ENCODE data around the gene ARHGEF10L. TPM values are rescaled to one million over a fixed set of nuclear protein-coding genes. Genes with fewer than 3 reads are reported as not detected.

The ARHGEF10L gene
- total RNA-seq, 1 donor from 2014 or later = 75.6 TPM

DNA sequence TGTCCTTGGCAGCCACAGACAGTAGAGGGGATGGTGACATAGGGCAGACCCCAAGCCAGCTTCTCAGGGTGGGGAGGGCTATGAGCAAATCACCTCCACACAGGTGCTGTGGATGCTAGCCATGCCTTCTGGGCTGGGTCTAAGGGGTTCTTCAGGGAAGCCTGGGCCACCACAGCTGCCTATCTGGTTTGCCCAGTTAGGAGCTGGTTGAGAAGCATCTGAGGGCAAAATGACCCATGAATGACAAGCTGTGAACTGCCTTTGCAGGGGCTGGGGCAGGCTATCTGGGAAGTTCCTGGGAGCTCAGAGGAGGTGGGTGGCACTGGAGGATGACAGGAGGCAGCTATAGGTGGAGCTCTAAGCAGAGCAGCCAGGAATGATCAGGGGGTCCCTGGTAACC lies 10.1 kb upstream of the ARHGEF10L start:
- Histone ChIP-seq H3K27ac (no peak overlapping the region), H3K4me1 (peaks cover 58% of the 10 kb centered on the region), H3K27me3 (no peaks in the 10 kb centered on the region), H3K36me3 (no peaks in the 10 kb centered on the region), H3K9me3 (no peaks in the 10 kb centered on the region), H3K4me3 (no peak overlapping the region)
- intact Hi-C loops (cut with DNase I) = loop anchor here (2.0 kb wide), 1 partner anchor 39 kb away; no protein-coding TSS in a partner anchor
- DNase-seq (ENCODE audit: extremely low spot score in 2 of 2) = no peak
- no peak for TF ChIP-seq POLR2AphosphoS5 (IDR thresholded peaks at IDR 0.05; ENCODE audit: insufficient read depth in 1 of 2, low read depth in 1 of 2)
- TF ChIP-seq POLR2A (IDR thresholded peaks at IDR 0.05) = no peak
- no peak for TF ChIP-seq CTCF (IDR thresholded peaks at IDR 0.05)

- peak overlapping the region; percentile 89 for H3K27ac ChIP-seq
- H3K4me3 ChIP-seq = no peak overlapping the region
- intact Hi-C loops (cut with DNase I) = no loop called here
- DNase-seq (ENCODE audit: extremely low spot score in 2 of 2) = no peak
- TF ChIP-seq POLR2A (IDR thresholded peaks at IDR 0.05) (no peak), POLR2AphosphoS5 (IDR thresholded peaks at IDR 0.05; ENCODE audit: insufficient read depth in 1 of 2, low read depth in 1 of 2) (no peak), CTCF (IDR thresholded peaks at IDR 0.05) (no peak)
- no peaks in the 10 kb centered on the region for H3K27me3 ChIP-seq
- no peaks in the 10 kb centered on the region for H3K9me3 ChIP-seq
- H3K4me1 ChIP-seq = peaks cover 51% of the 10 kb centered on the region
- no peaks in the 10 kb centered on the region for H3K36me3 ChIP-seq
These were observed 8.2 kb upstream of the ARHGEF10L start for GRCh38 chr1:17531343-17531681.

GRCh38 chr1:17531682-17532487 lies 7.6 kb upstream of the ARHGEF10L start:
- TF ChIP-seq CTCF (IDR thresholded peaks at IDR 0.05) (no peak), POLR2AphosphoS5 (IDR thresholded peaks at IDR 0.05; ENCODE audit: insufficient read depth in 1 of 2, low read depth in 1 of 2) (peak; percentile 11 to 79), POLR2A (IDR thresholded peaks at IDR 0.05) (no peak)
- no peak overlapping the region for H3K4me3 ChIP-seq
- no peaks in the 10 kb centered on the region for H3K36me3 ChIP-seq
- H3K4me1 ChIP-seq = peaks cover 45% of the 10 kb centered on the region
- H3K9me3 ChIP-seq = no peaks in the 10 kb centered on the region
- DNase-seq (ENCODE audit: extremely low spot score in 2 of 2) = no peak
- intact Hi-C loops (cut with DNase I) = no loop called here
- H3K27me3 ChIP-seq = no peaks in the 10 kb centered on the region
- peak overlapping the region; percentile 89 for H3K27ac ChIP-seq

- intact Hi-C loops (cut with DNase I) = no loop called here
- DNase-seq (ENCODE audit: extremely low spot score in 2 of 2) = no peak
- Histone ChIP-seq H3K4me1 (peaks cover 39% of the 10 kb centered on the region), H3K27ac (peak overlapping the region; percentile 89), H3K4me3 (no peak overlapping the region), H3K9me3 (no peaks in the 10 kb centered on the region), H3K36me3 (no peaks in the 10 kb centered on the region), H3K27me3 (no peaks in the 10 kb centered on the region)
- TF ChIP-seq POLR2AphosphoS5 (IDR thresholded peaks at IDR 0.05; ENCODE audit: insufficient read depth in 1 of 2, low read depth in 1 of 2) (no peak), POLR2A (IDR thresholded peaks at IDR 0.05) (no peak)
These were observed 6.3 kb upstream of the ARHGEF10L start for GRCh38 chr1:17533201-17533600.

- intact Hi-C loops (cut with DNase I) = no loop called here
- Histone ChIP-seq H3K27ac (no peak overlapping the region), H3K27me3 (no peaks in the 10 kb centered on the region), H3K4me1 (peaks cover 47% of the 10 kb centered on the region), H3K9me3 (no peaks in the 10 kb centered on the region), H3K4me3 (no peak overlapping the region), H3K36me3 (no peaks in the 10 kb centered on the region)
- DNase-seq (ENCODE audit: extremely low spot score in 2 of 2) = no peak
- TF ChIP-seq CTCF (IDR thresholded peaks at IDR 0.05) = no peak
- TF ChIP-seq POLR2A (IDR thresholded peaks at IDR 0.05) = no peak
- TF ChIP-seq POLR2AphosphoS5 (IDR thresholded peaks at IDR 0.05; ENCODE audit: insufficient read depth in 1 of 2, low read depth in 1 of 2) = no peak
These were observed 4.1 kb upstream of the ARHGEF10L start for GRCh38 chr1:17535300-17535936.

Data from vagina (tissue), 2 donors.